ENCODE data around the gene LRRFIP1. TPM values are rescaled to one million over a fixed set of nuclear protein-coding genes. Genes with fewer than 3 reads are reported as not detected.

Gene LRRFIP1
- total RNA-seq, 4 donors from 2014 or later = 51.5 to 95.4 (median 65.6) TPM

- H3K36me3 ChIP-seq = no peaks in the 10 kb centered on the region
- H3K4me1 ChIP-seq = peaks cover 0 to 9% (median 0%) of the 10 kb centered on the region in 4 donors
- no peaks in the 10 kb centered on the region for H3K27me3 ChIP-seq
- H3K4me3 ChIP-seq = no peak overlapping the region
- H3K9me3 ChIP-seq = no peaks in the 10 kb centered on the region
- TF ChIP-seq CTCF (IDR thresholded peaks at IDR 0.05) (no peak), POLR2A (IDR thresholded peaks at IDR 0.05) (no peak), EP300 (IDR thresholded peaks at IDR 0.05) (no peak)
- 79 to 83% methylated on average over 13 of the region's 13 CpGs for WGBS, 2 donors
- H3K27ac ChIP-seq = no peak overlapping the region
- DNase-seq (ENCODE audit: low spot score in 2 of 2) = no peak
These were observed 30.7 kb upstream of the LRRFIP1 start for GRCh38 chr2:237596520-237597195.

GRCh38 chr2:237597196-237598145 lies 29.9 kb upstream of the LRRFIP1 start:
- Histone ChIP-seq H3K27ac (no peak overlapping the region), H3K36me3 (no peaks in the 10 kb centered on the region), H3K4me3 (no peak overlapping the region), H3K4me1 (peaks cover 0 to 8% (median 0%) of the 10 kb centered on the region in 4 donors), H3K9me3 (no peaks in the 10 kb centered on the region), H3K27me3 (no peaks in the 10 kb centered on the region)
- no peak for DNase-seq (ENCODE audit: low spot score in 2 of 2)
- TF ChIP-seq EP300 (IDR thresholded peaks at IDR 0.05) (no peak), CTCF (IDR thresholded peaks at IDR 0.05) (no peak), POLR2A (IDR thresholded peaks at IDR 0.05) (no peak)
- WGBS, 2 donors = 85 to 89% methylated on average over 29 of the region's 29 CpGs

DNA sequence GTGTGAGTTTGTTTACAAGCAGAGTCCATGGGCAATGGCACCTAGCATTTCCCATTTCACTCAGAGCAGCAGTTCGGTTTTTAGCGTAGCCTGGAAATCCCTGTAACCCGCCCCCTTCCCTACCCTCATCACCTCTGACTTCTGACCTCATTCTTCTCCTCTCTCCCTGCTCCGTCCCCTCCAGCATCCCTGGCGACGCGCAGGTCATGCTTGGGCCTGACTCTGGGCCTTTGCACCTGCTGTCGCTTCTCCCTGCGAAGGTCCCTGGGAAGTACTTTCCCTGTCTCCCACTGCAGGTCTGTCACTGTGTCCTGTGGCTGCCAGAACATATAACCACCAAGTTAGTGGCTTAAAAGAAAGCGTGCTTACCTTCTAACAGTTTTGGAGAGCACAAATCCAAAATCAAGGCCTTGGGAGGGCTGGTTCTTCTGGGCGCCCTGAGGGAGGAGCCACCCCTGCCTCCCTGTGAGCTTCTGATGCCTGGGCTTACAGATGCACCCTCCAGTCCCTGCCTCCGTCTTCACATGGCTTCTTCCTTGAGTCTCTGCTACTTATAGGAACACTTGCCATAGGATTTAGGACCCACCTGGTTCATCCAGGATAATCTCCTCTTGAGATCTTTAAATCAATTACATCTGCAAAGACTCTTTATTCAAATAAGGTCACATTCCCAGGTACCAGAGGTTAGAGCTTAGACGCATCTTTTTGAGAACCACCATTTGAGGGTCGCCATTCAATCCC lies 28.7 kb upstream of the LRRFIP1 start:
- Histone ChIP-seq H3K36me3 (no peaks in the 10 kb centered on the region), H3K27me3 (no peaks in the 10 kb centered on the region), H3K27ac (no peak overlapping the region), H3K4me3 (no peak overlapping the region), H3K9me3 (no peaks in the 10 kb centered on the region), H3K4me1 (peaks cover 0 to 13% (median 0%) of the 10 kb centered on the region in 4 donors)
- WGBS, 2 donors = 84 to 86% methylated on average over 14 of the region's 14 CpGs
- no peak for DNase-seq (ENCODE audit: low spot score in 2 of 2)
- TF ChIP-seq EP300 (IDR thresholded peaks at IDR 0.05) (no peak), CTCF (IDR thresholded peaks at IDR 0.05) (no peak), POLR2A (IDR thresholded peaks at IDR 0.05) (no peak)

GRCh38 chr2:237599465-237600110 lies 27.8 kb upstream of the LRRFIP1 start:
- TF ChIP-seq POLR2A (IDR thresholded peaks at IDR 0.05) (no peak), EP300 (IDR thresholded peaks at IDR 0.05) (no peak)
- no peak for DNase-seq (ENCODE audit: low spot score in 2 of 2)
- Histone ChIP-seq H3K27me3 (no peaks in the 10 kb centered on the region), H3K4me3 (peak overlapping the region in 1 of 4 donors; percentile 39), H3K27ac (peak overlapping the region in 3 of 4 donors; percentile 10 to 72 (median 63)), H3K36me3 (no peaks in the 10 kb centered on the region), H3K4me1 (peaks cover 0 to 21% (median 0%) of the 10 kb centered on the region in 4 donors), H3K9me3 (no peaks in the 10 kb centered on the region)
- WGBS, 2 donors = 55 to 62% methylated on average over 9 of the region's 9 CpGs
